GM19240 (cell line): ENCODE data around the gene LYPD1.

Experiments
- DNase-seq: peaks from one replicate; pipeline ENCODE4 v3.0.0; 2011; ENCODE audit warnings: low spot score; ENCODE audit not compliant: insufficient read length

LYPD1 gene

GRCh38 chr2:132636346-132636745 is 33.7 kb downstream of the LYPD1 start:
- no peak for DNase-seq

- DNase-seq = no peak
Measured at GRCh38 chr2:132633635-132634034, 36.4 kb downstream of the LYPD1 start.

GRCh38 chr2:132632000-132632649 is 37.9 kb downstream of the LYPD1 start:
- DNase-seq = no peak

DNA sequence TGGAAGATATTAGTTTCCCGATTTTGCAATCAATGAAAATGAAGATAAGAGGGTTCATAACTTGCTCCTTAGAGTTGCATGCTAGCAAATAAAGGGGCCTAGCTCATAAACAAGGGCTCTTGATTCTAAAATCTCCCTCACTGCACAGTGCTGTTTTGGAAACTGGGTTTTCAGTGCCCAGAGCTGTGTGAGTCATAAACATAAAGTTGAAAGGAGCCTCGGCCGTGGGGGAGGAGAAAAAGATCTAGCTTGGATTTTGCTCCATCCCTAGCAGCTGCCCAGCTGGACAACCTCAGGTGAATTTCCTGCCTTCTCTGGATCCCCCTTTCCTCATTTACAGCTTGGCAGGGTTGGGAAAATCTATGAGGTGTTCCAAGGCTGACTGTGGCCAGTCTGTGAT is 42.5 kb downstream of the LYPD1 start:
- no peak for DNase-seq

- no peak for DNase-seq
Measured at GRCh38 chr2:132623096-132623839, 46.7 kb downstream of the LYPD1 start.

DNA sequence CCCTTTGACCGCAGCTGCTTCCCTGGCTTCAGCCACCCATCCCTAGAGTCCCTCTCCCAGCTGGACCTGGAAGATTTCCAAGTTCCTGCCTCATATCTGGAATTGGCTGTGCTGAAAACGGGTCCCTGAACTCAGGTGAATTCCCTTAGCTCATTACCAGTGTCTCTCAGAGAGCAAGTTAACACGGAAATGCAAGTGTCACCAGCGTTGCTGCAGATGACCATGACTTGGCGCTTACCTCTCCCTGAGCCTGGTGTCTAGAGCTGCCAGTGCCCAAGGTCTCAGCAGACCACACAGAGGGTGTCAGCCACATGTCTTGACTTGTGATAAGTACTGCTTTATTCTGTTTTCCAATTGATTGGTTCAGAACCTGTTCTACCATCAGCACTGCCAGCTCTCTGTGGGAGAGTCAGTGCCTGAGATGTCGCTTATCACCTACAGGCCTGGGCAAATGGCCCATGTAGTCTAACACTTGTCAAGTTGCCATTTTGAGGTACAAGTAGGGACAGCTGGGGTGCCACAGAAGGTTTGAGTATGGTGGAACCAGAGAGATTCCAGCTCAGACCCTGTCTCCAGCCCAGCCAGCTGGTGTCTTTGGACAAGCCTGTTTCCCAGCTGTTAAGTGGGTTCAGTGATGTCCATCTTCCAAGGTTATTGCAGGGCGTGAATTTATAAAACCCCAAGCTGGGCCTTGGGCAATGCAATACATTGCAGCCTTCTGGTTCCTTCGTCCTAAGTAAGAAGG is 48.7 kb downstream of the LYPD1 start:
- DNase-seq = no peak

- DNase-seq = no peak
Measured at GRCh38 chr2:132620115-132620514, 49.9 kb downstream of the LYPD1 start.

DNA sequence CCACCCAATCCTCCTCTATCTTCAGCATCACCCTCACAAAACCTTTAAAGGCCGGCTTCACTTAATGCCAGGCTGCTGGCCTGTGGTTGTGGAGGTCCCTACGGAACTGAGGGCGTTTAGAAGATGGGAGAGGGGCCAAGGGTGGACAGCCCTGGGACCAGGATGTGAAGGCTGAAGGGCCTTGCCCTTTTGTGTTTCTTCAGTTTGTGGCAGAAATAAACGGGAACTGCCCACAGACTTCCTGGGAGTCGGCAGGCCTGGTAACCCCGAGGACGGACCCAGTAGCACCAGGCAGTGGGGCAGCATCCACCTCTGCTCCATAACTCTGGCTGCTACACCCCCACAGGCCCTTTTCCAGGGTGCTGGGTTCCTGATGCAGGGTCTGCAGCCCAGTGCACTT is 51.3 kb downstream of the LYPD1 start:
- no peak for DNase-seq

- no peak for DNase-seq
Measured at GRCh38 chr2:132617989-132618388, 52.0 kb downstream of the LYPD1 start.

DNA sequence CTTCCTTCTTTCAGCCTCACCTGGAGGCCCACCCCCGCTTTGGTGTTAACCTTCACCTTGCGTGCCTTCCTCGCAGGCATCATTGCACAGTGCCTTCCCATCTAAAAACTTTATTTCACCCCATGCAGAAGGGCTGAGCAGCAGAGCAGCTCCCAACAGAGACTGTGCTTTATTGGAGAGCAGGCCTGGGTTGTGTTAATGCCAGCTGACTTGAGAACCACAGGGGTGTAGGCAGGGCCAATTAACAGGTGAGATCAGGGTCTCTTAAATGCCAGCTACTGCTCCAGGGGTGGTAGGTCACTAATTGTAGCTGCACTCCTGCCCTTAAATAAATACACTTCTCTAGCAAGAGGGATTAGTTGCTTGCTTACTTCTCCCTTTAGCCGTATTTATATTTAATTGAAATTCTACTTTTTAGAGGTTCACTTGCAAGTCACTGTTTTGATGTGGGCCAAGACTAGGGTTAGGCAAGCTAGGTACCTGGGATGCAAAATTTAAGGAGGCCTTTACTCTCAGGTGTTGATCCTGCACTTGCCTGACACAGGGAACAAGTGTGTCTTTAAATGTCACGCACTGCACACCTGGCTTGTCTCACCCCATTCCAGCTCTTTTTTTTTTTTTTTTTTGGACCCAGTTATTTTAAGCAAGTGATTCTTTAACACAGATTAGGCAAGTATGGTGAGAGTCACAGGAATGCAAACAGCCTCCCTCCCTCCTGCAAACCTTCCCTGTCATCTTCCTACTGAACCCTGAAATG is 54.5 kb downstream of the LYPD1 start:
- DNase-seq = no peak

GRCh38 chr2:132611719-132612118 is 58.3 kb downstream of the LYPD1 start:
- no peak for DNase-seq

- no peak for DNase-seq
Measured at GRCh38 chr2:132609101-132609890, 60.7 kb downstream of the LYPD1 start.

DNA sequence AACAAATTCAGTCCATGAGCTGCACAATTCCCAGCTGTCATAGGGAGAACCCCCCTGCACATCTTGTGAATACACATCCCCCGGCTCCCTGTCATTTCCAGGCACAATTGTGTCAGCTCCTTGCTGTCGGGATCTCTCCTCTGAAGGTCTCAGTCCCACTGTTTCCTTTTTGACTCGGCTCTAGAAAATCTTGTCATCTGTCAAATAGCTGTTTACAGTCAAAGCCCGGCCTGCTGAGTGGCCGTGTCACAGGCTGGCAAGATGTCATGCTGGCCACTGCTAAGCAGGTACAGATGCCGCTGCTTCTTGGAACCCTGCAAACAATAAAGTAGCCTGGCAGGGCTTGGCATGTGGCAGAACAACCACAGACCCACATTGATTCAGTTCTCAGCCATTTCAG is 61.7 kb downstream of the LYPD1 start:
- no peak for DNase-seq

GRCh38 chr2:132607426-132608090 is 62.4 kb downstream of the LYPD1 start:
- DNase-seq = no peak

DNA sequence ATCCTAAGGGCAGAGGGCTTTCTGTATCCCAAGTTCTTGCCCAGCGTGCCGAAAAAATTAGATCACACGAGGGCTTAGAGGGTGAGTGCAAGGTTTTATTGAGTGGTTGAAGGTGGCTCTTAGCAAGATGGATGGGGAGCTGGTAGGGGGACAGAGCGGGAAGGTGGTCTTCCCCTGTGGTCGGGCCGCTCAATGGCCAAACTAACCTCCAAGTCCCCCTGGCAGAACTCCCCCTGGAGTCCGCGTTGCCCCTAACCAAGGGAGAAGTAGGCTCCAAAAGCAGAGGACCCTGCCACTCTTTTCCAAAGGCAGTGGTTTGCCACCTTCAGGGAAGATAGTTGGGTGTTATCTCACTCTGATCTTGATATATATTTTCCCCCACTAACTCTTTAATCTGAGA is 63.4 kb downstream of the LYPD1 start:
- no peak for DNase-seq

DNA sequence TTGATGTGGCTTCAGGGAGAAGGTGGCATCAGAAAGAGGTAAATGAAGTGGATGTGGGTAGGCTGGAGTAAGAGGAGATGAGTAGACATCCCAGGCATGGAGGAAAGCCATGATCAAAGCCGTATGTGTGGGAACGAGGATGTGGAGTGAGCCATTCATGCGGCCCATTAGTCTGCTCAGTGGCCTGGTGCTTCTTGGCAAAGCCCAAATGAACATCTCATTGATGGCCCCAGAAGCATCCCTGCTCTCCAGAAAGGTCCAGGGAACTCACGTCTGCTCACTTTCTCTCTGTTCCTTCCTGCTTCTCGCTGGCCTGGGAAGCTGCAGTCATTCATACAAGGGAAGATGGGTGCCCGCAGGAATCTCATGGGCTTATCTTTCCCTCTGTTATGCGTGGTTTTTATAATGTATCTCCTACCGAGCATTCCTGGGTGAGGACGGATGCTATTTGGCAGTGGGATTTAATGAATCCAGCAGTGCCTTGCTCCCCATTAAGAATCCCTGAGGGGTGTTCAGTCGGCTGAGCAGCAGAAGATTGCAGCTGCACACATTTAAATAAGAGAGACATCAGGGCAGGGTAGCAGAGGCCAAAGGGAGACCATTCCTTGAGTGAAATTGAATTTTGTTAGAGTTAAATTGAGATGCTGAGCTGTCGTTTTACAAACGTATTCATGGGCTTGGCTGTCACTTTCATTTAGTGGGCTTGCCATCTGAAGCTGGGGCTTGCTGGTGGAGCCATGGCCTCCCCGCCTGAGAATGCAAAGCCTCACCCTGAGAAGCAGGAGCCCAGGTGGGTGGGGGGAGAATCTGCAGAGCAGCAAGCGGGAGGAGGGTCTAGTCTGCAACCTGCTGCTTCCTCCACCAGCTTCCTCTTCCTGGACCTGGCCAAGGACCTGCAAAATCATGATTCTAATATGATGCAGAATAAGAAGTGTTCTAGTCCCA is 64.5 kb downstream of the LYPD1 start:
- no peak for DNase-seq

DNA sequence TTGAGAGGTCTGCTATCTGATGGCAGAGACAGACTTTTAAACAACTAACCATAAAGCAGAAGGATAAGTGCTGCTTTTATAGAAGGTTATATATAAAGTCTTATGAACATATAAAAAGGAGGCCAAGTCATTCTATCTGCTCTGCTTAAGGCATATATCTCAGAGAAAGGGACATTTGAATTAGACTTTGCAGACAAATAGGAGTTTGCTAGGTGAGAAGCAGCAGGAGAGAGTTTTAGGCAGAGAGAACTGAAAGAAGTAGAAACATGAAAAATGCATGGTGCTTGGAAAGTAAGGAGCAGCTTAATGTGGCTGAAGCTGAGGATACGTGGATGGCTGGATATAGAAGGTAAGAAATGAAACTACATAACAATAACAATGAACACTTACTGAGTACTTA is 65.4 kb downstream of the LYPD1 start:
- DNase-seq = no peak

DNA sequence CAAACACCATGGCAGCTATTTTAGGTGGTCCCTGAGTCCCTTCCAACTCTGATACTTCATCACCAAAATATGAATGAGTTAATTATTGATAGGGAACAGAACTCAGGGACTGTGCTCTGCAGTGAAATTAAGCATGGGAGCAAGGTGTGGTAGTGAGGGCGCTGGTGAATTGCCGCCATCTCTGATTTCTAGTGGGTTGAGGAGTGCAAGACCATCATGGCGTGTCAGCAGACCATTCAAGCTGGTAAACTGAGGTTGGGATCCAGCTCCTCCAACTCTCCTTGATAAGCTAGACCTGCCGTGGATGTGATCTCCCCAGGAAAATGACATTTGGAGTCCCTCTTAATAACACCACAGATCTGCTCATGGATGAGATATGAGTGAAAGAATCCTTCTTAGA is 70.4 kb downstream of the LYPD1 start:
- DNase-seq = no peak

- no peak for DNase-seq
Measured at GRCh38 chr2:132598536-132598935, 71.5 kb downstream of the LYPD1 start.
